ENCODE results near the gene MPZL2.

DNA sequence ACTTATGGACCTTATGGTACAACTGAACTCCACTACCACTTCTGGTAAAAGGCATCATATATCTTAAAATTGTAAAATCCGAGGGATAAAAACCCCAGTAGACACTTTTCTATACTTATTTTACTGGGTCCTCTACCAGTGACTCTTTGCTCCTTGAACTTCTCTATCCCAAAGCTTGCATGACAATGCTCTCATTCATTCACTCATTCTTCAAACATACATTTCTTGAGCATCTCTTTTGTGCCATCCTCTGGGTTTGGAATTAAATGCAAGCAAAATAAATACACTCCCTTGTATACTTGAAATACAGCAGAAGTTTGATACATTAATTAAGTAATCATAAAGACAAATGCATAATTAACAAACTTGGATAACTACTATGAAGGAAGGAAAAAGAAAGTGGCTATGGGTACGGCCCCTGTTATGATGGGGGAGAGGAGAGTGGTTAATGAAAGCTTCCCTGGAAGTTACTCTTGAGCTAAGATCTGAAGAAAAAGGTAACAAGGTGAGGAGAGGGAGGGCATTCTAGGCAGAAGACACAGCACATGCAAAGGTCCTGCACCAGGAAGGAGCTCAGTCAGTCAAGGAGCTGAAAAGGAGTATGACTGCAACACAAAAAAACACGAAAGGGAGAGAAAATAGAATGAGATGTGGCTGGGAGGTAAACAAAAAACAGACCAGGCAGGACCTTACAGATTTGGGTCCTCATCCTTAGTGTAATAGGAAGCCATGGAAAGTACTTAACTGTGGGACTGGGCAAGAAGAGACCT lies 19.9 kb downstream of the MPZL2 start:
- TF ChIP-seq YY1 (IDR thresholded peaks at IDR 0.05; ENCODE audit: insufficient read depth, insufficient read length): no peak
- no peak for TF ChIP-seq ZNF274 (IDR thresholded peaks at IDR 0.05; ENCODE audit: low read depth, low read length)
- no peak for TF ChIP-seq SUZ12 (IDR thresholded peaks at IDR 0.05; ENCODE audit: extremely low read depth, insufficient read depth, insufficient read length)
